ENCODE results near the gene IL22RA1.
A peak's percentile ranks its signal among the peaks of the same experiment; 100 is the strongest.

Gene IL22RA1

DNA sequence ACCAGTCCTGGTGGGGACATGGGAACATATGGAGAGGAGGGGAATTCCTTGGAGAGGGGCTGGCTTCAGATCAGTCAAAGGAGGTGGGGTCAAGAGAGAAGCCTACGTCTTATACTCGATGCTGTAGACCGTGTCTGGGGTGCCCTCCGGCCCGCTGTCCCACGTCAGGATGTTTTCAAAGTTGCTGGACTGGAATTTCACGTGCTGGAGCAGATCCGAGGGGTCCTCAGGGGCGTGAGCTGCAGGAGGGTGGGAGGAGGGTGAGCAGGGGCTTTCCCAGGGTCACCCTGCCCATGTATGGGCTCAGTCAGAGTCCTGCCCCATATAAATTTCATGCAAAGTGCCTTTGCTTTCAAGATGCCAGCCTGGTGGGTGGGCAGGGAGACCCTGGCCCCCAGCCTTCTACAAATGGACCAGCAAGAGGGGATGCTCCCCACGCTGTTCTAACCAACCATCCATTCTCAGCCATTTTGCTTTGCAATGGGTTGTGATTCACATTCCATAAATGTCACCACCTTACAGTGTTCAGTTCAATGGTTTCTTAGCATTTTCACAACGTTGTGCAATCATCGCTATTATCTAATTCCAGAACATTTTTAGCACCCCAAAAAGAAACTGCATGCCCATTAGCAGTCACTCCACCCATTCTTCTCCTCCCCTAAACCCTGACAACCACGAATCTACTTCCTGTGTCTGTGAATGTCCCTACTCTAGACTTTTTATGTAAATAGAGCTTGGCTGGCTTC, 4.3 kb downstream of the IL22RA1 start:
- no peak for DNase-seq (ENCODE audit: low read depth)

GRCh38 chr1:24136956-24137539, 5.9 kb downstream of the IL22RA1 start:
- DNase-seq (ENCODE audit: low read depth) = no peak

DNA sequence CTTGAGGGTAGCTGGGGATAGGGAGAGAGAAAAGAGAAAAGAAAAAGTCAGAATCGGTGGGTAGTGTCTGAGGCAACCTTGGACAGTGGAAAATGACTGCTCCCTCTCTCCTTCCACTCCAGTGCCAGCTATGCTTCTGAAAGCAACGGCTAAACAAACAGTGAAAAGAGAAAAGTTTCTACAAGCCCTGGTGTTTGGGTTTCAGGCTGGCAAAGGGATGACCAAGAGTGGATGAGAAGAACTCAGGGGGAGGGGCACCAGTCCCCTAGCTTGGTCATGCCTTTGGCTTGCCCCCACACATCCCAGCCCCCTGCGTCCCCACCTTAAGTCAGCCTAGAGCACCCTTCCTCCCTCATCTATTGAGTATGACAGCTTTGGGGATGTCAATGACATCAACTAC, 8.6 kb downstream of the IL22RA1 start:
- no peak for DNase-seq (ENCODE audit: low read depth)

GRCh38 chr1:24133819-24134218, 9.1 kb downstream of the IL22RA1 start:
- no peak for DNase-seq (ENCODE audit: low read depth)

DNA sequence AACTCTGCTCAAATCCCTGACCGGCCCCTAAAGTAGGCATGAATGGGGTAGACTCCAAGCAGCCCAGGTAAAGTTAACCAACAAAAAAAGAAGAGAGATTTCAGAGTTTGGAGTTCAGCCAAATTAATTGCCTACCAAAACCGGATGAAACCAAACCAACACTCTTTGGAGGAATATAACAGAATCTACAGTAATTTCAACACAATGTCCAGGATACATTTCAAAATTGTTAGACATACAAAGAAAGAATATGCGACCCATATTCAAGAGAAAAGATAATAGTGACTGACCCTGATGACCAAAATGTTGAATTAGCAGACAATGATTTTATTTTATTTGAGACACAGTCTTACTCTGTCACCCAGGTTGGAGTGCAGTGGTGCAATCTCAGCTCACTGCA, 12.6 kb downstream of the IL22RA1 start:
- DNase-seq (ENCODE audit: low read depth) = no peak

DNA sequence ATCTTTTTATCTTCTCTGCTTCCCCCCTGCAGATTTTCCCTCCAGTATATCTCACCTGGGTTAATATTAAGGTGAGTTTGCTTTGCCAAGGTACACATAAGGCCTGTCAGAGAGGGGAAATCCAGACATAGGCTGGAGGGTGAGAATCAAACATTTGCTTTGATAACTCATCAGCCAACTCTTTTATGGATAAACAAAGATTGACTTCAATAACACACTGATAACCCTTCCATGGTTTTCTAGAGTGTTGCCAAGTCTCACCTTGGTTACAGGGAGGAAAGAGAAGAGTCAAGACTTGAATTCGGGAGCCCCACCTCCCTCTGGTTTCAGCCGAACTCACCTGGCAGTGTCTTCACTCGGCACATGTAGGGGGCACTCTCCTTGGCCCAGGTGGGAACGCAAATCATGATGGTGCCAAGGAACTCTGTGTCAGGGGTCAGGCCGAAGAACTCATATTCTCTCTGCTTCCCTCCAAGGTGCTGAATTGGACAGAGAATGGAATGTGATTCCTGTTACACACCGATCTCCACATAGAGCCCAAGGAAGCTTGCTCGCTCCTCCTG, 15.1 kb downstream of the IL22RA1 start:
- no peak for DNase-seq (ENCODE audit: low read depth)

GRCh38 chr1:24127134-24127800, 15.7 kb downstream of the IL22RA1 start:
- no peak for DNase-seq (ENCODE audit: low read depth)

GRCh38 chr1:24126672-24127023, 16.3 kb downstream of the IL22RA1 start:
- no peak for DNase-seq (ENCODE audit: low read depth)

- DNase-seq (ENCODE audit: low read depth) = peak; percentile 20
Measured at GRCh38 chr1:24126018-24126671, 16.8 kb downstream of the IL22RA1 start.

DNA sequence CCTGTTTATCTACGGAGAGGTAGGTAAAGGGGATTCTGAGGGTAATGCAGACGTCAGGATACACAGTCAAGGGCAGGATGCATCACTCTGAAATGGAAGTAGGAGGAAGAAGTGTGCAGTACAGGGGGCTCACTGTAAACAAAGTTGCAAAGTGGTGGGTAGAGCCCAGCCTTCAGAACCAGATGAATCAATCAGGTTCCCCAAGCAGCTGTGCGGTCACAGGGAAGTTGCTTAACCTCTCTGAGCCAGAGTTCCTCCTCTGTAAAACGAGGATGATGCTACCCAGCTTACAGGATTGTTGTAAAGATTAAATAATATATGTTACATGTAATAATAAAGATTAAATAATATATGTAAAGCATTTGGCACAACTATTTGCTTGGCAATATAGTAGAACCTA, 17.5 kb downstream of the IL22RA1 start:
- no peak for DNase-seq (ENCODE audit: low read depth)

- DNase-seq (ENCODE audit: low read depth) = no peak
Measured at GRCh38 chr1:24124980-24125379, 18.0 kb downstream of the IL22RA1 start.

GRCh38 chr1:24123611-24124010, 19.3 kb downstream of the IL22RA1 start:
- no peak for DNase-seq (ENCODE audit: low read depth)

DNA sequence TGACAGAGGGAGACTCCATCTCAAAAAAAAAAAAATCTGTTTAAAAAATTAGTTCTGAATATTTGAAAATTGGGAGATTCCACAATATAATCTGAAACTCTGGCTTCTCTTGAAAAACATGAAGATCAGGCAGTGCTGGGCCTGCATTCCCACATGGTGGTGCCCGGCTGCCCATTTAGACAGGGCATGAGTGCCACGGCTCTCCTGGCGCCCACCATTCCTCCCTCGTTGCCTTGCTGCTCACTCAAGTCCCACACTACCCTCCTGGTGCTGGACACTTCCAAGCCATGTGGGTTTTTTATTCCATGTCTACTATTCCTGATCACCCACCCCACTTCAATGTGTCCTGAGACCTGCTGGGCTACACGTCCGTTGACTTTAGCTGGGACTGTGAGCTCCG, 20.2 kb downstream of the IL22RA1 start:
- no peak for DNase-seq (ENCODE audit: low read depth)

GRCh38 chr1:24121406-24121805, 21.5 kb downstream of the IL22RA1 start:
- DNase-seq (ENCODE audit: low read depth) = no peak

GRCh38 chr1:24120965-24121364, 22.0 kb downstream of the IL22RA1 start:
- DNase-seq (ENCODE audit: low read depth) = no peak

DNA sequence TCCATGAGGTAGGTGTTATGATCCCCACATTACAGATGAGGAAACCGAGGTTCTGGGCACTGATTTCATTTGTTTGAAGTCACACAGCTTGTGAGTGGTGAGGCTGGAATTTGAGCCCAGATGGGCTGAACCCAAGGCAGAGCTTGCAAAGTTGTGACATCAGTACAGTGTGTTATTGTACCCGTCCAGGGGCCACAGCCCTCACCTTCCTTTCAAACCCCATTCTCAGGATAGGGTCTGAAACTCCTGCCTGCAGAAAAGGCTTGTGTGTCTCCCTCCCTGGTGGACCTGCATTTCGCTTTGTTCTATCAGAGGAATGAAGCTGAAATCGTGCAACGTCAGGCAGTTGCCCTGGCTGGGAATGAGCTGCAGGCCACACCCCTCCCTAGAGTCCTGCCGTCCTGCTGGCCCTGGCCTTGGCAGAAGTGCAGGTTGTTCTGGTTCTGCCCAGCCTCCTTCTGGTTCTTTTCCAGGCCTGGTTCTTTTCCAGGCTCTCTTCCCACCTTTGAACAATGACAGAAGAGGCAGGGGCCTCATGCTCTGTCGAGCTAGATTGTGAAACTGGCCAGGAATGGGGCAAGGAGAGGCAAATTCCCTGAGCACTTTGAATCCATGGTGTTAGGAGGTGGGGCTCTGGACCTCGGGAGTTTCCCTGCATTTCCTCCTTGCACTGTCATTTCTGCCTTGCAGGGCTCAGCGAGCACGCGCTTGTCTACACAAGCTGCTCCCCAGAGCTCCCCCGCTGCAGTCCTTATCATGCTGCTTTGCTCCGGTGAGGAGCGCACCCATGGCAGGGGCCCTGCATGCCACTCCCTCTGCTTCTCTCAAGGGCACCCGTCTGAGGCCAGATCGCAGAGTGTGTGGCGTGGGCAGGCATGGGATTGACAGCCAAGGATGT, 22.8 kb downstream of the IL22RA1 start:
- peak; percentile 11 for DNase-seq (ENCODE audit: low read depth)

- no peak for DNase-seq (ENCODE audit: low read depth)
Measured at GRCh38 chr1:24119489-24119858, 23.5 kb downstream of the IL22RA1 start.

GRCh38 chr1:24118410-24119242, 24.3 kb downstream of the IL22RA1 start:
- DNase-seq (ENCODE audit: low read depth) = no peak

DNA sequence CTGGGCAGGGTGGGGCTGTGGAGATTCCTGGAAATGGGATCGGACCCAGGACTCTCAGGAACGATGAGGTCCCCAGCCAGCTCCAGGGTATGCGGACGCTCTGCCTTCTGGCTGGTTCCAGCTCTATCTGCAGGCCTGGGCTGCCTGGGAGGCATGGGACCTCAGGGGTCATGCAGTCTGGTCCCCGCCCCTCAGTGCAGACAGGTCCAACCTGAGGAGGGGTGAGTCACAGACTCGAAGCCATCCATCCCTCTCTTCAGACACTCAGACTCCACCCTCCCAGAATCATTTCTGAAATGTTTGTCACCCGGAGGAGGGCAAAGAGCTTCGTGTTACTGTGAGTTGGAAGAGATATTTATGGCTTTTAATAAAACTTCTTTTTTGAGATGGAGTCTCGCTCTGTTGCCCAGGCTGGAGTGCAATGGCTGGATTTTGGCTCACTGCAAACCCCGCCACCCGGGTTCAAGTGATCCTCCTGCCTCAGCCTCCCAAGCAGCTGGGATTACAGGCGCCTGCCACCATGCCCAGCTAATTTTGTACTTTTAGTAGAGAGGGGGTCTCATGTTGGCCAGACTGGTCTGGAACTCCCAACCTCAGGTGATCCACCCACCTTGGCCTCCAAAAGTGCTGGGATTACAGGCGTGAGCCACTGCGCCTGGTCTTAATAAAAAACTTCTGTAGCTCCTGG, 25.1 kb downstream of the IL22RA1 start:
- peak; percentile 38 for DNase-seq (ENCODE audit: low read depth)

DNA sequence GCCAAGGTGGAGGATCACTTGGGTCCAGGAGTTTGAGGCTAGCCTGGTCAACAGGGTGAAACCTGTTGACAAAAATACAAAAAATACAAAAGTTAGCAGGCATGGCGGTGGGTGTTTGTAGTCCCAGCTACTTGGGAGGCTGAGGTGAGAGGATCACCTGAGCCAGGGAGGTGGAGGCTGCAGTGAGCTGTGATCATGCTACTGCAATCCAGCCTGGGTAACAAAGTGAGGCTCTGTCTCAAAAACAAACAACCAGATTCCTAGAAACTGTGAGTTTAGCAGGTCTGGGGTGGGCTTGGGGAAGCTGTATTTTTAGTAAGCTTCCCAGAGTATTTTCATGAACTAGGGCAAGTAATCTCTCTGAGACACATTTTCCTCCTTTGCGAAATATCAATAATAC, 25.8 kb downstream of the IL22RA1 start:
- no peak for DNase-seq (ENCODE audit: low read depth)

All from iris pigment epithelial cell (primary cell).